GM18868 (cell line): ENCODE results near the gene TUBGCP3.
"Not testable (repeated sequence)": the region's sequence is repeated elsewhere in the genome, so short reads cannot be mapped to it uniquely, and the experiment has no call there.

Experiments
- ATAC-seq: cut with Tn5 transposase; IDR thresholded peaks from one replicate; pipeline ENCODE4 v1.9.1; 2021; ENCODE audit warnings: mild to moderate bottlenecking, moderate library complexity; ENCODE audit not compliant: unreplicated experiment

TUBGCP3 gene

GRCh38 chr13:112579310-112579843, 8.6 kb downstream of the TUBGCP3 start:
- no peak for ATAC-seq

- no peak for ATAC-seq
These were observed 11.2 kb downstream of the TUBGCP3 start for GRCh38 chr13:112576768-112577167.

GRCh38 chr13:112576191-112576590, 11.8 kb downstream of the TUBGCP3 start:
- ATAC-seq, result no peak

- no peak for ATAC-seq
These were observed 12.3 kb downstream of the TUBGCP3 start for GRCh38 chr13:112575675-112576074.

GRCh38 chr13:112574834-112575613, 12.9 kb downstream of the TUBGCP3 start:
- peak; percentile 44 for ATAC-seq

- ATAC-seq, result peak; percentile 40
These were observed 13.5 kb downstream of the TUBGCP3 start for GRCh38 chr13:112574416-112574815.

GRCh38 chr13:112573710-112574109, 14.2 kb downstream of the TUBGCP3 start:
- no peak for ATAC-seq

GRCh38 chr13:112572366-112572765, 15.6 kb downstream of the TUBGCP3 start:
- no peak for ATAC-seq

GRCh38 chr13:112569821-112570220, 18.1 kb downstream of the TUBGCP3 start:
- ATAC-seq, result no peak

- no peak for ATAC-seq
These were observed 20.6 kb downstream of the TUBGCP3 start for GRCh38 chr13:112567161-112567862.

- no peak for ATAC-seq
These were observed 25.1 kb downstream of the TUBGCP3 start for GRCh38 chr13:112562786-112563383.

- ATAC-seq, result no peak
These were observed 25.7 kb downstream of the TUBGCP3 start for GRCh38 chr13:112562254-112562653.

GRCh38 chr13:112561478-112561877, 26.5 kb downstream of the TUBGCP3 start:
- ATAC-seq, result no peak

- ATAC-seq, result no peak
These were observed 29.1 kb downstream of the TUBGCP3 start for GRCh38 chr13:112558696-112559418.

- ATAC-seq, result no peak
These were observed 31.4 kb downstream of the TUBGCP3 start for GRCh38 chr13:112556600-112556999.

GRCh38 chr13:112554214-112554850, 33.6 kb downstream of the TUBGCP3 start:
- no peak for ATAC-seq

- not testable (repeated sequence) for ATAC-seq
These were observed 39.0 kb downstream of the TUBGCP3 start for GRCh38 chr13:112548975-112549374.

- no peak for ATAC-seq
These were observed 42.1 kb downstream of the TUBGCP3 start for GRCh38 chr13:112545856-112546255.

- no peak for ATAC-seq
These were observed 54.9 kb downstream of the TUBGCP3 start for GRCh38 chr13:112532837-112533745.
